HT-29 (cell line): ENCODE measurements around the gene CAMTA1. TPM values are rescaled to one million over a fixed set of nuclear protein-coding genes. Genes with fewer than 3 reads are reported as not detected.
A peak's percentile ranks its signal among the peaks of the same experiment; 100 is the strongest.

Experiments used
- DNase-seq: peaks from one replicate; pipeline ENCODE4 v3.0.0-alpha.2; 2015; ENCODE audit warnings: low spot score
- total RNA-seq: library from RNA; depleted of rRNA; stranded (reverse); fragments of >200 nt; shearing (Covaris generic); gene quantifications from 2 replicates; pipeline ENCODE4 v1.2.3, GENCODE V29; 2014

CAMTA1 gene
- total RNA-seq, 1 experiment from 2014 or later: 62.2 TPM

GRCh38 chr1:7529917-7530316 is 744.7 kb downstream of the CAMTA1 start:
- DNase-seq: no peak

DNA sequence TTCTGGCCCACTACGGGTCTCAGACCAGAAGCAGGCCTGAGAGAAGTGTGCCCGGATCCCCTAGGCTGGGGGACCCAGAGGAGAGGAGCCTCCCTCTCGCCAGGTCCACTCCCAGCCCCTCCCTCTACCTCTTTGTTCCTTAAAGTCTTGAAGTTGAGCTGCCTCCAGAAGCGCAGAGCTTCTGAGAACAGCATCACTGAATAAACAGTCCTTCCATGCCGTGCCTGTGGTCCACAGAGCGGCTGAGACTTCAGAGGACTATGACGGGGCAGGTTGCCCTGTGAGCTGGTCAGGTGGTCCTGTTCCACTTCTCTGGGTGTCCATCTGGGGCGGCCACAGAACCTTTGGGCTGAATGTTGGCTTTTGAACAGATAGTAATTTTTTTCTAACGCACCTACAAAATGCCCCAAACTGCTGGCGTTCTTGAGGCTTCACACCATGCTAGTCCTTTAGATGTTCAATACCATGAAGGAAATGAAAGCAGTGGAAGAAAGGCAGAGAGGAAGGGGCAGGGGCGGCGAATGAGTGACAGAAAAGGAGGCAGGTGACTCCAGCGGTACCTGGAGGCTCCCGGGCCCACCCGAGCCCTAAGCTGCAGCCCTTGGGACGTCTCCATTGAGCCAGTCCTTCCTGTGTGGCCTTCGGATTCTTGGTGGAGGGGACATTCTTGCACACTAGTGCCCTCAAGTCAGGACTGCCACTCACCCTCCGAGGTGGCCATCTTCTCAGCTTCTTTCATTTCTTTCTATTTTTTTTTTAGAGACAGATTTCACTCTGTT is 746.5 kb downstream of the CAMTA1 start:
- no peak for DNase-seq

- DNase-seq: no peak
Observed at GRCh38 chr1:7533006-7533405, 747.8 kb downstream of the CAMTA1 start.

DNA sequence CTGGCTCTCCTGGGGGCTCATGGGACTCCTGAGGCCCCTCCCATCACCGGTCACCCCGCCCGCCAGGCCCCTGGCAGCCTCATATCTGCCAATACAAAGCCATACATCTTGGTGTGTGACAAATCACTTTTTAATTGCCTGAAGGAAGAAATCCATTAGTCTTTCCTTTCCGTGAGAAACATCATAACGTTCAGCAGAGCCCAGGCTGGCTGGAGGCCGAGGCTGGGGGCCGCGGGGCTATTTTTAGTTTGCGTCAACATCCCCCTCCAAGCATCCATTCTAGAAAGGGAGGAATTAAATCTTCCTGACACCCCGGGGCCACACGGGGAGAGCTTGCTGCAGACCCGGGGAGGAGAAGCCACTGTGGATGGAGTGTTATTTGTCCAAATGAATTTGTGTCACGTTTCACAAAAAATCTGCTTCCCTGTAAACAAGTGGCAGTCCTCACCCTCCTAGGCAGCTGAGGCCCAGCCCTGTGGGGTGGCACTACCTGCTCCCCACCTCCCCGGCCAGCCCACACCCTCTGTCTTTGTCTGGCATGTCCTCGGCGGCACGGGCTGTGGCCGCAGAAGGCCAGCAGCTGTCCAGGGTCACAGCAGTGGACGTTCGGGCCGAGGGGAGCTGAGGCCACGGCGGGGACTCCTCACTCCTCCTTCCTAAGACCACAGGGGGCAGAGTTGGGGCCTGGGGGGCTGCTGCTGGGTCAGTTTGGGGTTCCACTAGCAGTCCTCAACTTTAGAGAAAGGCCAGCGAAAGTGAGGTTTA is 749.0 kb downstream of the CAMTA1 start:
- DNase-seq: no peak

- no peak for DNase-seq
Observed at GRCh38 chr1:7535016-7535415, 749.8 kb downstream of the CAMTA1 start.

DNA sequence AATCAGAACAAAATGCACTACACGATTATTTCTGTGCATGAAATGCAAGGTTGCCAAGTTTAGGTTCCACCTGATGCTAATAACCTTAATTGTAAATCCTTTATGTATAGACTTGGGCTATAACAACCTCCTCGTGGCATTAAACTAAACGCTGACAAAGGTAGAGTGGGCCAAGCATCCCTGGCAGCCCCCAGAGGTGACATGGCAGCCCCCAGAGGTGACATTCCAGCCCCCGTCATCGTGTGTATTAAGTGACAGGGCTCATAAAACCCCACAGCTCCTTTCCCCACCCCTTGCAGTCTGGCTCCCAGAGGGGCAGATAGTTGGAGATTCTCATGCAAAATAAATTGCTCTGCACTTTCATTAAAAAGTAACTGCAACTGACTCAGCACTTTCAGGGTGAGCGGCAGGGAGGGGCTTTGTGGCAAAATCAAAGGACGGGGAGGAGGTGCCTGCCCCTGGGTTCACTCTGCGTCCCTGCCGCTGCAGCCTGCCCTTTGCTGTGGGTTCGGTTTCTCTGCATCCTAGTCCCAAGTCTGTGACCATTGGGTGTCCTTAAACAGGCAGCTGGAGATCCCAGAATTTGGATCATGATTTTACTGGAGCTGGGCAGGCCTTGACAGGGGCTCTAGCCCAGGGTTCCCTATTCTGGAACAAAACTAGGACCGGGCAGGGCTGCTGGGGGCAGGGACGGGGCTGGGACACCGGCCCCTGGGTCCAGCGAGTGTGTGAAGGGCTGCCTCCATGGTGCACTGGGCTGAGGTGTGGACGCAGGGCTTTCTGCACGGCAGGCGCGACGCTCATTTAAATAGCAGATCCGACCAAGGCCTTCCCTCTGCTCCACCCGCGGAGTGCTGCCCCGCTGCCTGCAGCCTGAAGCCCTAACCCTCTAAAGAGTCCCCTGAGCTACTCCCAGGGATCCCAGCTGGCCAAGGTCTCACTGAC is 751.0 kb downstream of the CAMTA1 start:
- DNase-seq: no peak

DNA sequence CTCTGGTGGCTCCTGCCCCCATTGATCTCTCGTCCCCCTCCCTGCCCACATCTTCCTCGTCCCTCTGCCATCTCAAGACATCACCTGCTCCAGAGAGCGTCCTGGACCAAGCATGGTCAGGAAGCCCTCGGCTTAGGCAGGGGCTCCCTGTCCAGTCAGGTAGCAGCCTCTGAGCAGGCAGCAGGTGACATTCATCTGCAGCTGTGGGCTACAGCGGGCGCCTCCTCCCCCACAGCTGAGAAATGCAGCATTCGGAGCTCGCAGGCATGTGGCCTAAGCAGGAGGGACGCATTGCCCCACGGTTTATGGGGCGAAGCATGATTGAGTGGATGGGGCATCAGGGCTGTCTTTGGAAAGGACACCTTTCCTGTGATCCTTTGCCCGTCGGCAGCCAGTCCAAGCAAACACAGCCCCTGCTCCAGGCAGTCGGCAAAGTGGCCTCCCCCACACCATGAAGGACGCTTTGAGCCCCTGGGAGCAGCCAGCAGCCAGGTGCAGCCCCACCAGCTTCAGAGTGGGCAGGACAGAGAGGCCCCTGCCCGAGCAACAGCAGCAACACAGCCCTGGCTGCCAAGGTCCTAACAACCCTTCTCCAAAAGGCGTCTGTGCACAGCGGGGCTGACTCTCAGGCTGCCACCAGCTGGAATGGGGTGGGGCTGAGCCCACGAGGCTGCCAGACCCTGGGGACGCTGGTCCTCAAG is 751.8 kb downstream of the CAMTA1 start:
- no peak for DNase-seq

DNA sequence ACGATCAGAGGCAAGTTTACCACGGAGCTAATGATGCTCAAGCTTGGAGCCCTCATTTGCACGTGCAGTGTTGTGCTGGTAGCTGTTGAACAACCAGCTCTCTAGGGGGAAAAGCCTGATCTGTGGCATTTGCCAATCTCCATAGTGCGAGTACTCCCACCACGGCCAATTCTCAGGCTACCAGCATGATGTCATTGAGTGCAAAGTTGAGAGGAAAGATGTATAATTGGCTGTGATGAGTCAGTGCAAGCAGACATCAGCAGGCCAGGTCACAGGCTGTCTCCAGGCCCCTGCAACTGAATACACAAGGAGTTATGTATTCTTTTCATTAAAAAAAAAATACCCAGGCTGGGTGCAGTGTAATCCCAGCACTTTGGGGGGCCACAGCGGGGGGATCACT is 752.8 kb downstream of the CAMTA1 start:
- no peak for DNase-seq

- DNase-seq: no peak
Observed at GRCh38 chr1:7538849-7539768, 753.9 kb downstream of the CAMTA1 start.

GRCh38 chr1:7539769-7540175 is 754.5 kb downstream of the CAMTA1 start:
- DNase-seq: peak; percentile 88

- DNase-seq: no peak
Observed at GRCh38 chr1:7540816-7541215, 755.6 kb downstream of the CAMTA1 start.

DNA sequence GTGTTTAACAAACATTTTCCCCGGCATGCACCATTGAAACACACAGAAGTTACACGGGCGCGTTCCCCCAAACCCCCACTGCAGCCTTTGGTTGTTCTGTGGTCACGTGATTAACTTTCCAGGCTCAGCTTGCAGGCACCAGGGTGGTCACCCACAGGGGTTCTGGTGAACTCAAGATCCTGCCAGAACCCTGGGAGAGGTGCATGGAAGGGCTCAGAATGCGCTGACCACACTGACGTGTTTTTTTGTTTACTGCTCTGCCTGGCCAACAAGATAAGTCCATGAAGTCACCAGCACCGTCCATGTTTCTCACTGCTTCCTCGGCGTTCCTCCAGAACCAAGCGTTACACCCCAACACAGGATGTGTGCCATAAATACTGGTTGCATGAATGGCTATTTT is 756.4 kb downstream of the CAMTA1 start:
- no peak for DNase-seq

GRCh38 chr1:7543718-7544090 is 758.5 kb downstream of the CAMTA1 start:
- DNase-seq: no peak

DNA sequence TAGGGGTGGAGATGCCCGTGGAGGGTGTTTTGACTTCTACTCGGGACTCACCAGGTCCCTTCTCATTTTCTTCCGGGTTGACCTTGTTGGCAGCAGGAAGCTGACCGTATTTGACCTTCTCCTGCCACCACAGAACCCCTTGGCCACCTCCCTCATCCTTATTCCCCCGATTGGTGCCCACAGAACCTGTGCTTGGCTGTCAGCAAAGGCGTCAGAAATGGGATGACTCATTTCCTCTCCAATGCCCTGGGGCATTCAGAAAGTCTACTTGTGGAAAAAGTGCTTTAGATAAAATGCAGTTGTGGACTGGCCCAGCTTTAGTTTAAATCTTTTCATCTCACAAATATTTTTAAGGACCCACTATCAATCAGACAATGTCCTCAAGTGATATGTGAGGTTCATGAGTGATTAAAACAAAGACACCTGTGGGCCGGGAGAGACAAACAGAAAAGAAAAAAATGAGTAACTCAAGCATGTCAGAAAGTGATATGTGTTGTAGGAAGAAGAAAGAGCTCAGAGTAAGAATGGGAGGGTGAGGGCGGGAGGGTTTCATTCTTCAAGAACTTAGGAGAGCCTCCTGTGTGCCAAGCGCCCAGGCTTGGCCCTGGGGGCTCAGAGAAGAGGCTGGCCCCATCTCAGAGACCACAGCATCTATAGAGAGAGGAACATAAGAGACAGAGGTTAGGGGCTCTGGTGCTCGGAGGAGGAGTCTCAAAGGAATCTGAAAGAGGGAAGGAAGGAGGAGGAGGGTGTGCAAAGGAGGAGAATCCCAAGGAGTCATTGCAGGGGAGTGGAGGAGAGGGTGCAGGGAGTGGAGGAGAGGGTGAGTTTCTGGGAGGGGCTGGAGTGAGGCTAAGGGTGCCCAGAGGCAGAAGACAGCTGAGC is 764.3 kb downstream of the CAMTA1 start:
- DNase-seq: peak; percentile 78

DNA sequence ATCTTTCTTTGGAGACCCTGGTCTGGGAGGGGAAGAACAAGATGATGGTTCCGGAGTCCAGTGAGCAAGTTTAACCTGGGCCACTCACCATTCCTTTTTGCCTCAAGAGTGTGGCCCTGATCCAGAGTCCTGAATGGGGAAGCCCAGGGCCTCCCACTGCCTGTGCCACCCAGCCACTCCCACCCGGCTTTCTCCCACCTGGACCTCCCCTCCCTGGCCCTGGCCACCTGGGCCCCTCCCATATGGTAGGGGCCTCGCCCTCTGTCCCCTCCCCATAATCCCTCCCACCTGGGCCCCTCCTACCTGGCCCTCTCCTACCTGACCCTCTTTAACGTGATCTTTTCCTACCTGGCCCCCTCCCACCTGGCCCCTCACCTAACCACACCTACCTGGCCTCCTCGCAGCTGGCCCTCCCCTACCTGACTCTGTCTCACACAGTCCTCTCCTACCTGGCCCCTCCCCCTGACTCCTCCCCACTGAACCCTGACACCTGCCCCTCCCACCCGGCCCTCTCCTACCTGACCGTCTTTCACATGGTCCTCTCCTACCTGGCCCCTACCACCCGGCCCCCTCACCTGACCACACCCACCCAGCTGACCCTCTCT is 765.1 kb downstream of the CAMTA1 start:
- no peak for DNase-seq

- DNase-seq: peak; percentile 55
Observed at GRCh38 chr1:7550981-7551380, 765.7 kb downstream of the CAMTA1 start.

- peak; percentile 12 for DNase-seq
Observed at GRCh38 chr1:7551442-7551841, 766.2 kb downstream of the CAMTA1 start.

DNA sequence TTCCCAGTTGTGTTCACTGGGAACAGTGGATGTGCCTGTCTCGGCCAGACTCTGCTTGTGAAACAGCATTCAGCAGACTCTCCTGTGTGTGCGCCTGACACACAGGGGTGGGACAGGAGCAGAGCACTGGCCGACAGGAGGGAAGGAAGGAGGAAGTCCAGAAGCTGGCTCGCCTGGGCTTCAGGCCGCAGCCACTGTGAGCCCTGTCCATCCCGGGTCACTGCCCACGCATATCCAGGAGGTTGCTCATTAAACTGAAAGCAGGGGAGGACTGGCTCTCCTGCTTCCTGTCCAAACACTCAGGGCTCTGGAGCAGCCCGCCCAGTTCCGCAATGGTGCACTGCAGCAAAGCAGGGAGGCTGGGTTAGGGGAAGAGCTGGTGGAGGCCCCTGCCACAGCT is 767.1 kb downstream of the CAMTA1 start:
- peak; percentile 71 for DNase-seq
